Stimulated activated CD8-positive, alpha-beta memory T cell treated with anti-CD3 and anti-CD28 coated beads, Interleukin-15, amount 100 ng/mL, for 4 hours (primary cell): ENCODE data around the gene COL16A1.

ENCODE experiments used
- DNase-seq, 2 donors: peaks; one replicate each; pipeline ENCODE4 v3.0.0-alpha.2; 2020; ENCODE audit warnings: low read depth in 2 of 2

Gene COL16A1

DNA sequence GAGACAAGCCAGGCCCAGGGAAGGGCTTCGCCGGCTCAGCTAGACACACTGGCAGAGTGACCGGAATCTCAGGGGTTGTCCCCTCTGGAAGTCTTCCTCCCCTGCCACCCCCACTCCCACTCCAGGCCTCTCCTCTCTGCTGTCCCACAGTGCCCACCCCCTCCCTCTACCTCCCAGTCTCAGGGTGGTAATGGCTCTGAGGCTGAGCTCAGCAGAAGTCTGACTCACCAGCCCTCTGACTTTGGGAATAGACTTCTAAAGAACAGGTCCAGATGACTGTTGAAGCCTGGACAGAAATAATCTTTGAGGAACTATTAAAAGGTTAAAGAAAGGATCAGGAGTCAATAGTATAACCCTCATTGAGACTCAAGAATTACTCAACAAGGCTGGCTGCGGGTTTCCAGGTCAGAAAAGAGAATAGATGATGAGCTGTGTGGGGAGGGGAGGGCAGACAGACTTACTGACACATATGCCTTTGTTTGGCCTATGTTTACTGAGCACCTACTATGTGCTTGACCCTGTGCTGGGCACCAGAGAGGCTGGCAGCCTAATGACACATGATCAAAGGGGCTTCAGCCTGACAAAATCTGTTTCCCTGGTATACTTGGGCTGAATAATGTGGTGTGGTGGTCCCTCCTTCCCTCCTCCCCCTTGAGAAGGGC lies 78.1 kb downstream of the COL16A1 start:
- DNase-seq = no peak

DNA sequence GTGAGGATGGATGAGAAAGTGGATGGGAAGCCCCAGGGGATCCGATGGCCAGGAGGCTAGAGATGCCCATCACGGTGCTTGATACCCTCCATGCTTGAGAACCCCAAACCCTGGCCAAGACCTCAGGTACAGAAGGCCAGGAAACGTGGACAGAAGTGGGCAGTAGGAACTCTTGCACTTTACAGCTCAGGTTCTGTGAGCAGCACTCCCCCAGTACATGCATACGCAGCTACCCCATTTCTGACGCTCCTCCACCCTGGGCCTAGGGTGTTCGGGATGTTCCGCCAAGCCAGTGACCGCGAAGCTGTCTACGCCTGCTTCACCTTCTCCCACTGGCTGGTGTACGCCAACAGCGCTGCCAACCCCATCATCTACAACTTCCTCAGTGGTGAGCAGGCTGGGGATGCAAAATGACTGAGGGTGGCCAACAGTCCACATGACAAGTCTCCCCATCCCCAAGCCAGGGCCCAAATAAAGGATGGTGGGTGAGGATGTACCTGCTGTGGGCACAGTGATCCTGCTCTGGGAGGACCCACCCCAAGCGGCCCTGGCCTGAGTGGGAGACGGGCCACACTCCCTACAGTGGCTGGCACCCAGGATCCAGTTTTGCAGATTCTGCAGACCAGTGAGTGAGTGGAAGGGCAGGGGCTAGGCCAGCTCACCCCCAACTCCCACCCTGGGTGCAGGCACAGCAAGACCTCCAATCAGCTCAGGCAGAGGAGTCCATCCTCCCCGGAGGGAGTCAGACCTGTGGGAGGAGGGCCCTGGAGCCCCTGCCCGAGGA lies 78.9 kb downstream of the COL16A1 start:
- DNase-seq = no peak

DNA sequence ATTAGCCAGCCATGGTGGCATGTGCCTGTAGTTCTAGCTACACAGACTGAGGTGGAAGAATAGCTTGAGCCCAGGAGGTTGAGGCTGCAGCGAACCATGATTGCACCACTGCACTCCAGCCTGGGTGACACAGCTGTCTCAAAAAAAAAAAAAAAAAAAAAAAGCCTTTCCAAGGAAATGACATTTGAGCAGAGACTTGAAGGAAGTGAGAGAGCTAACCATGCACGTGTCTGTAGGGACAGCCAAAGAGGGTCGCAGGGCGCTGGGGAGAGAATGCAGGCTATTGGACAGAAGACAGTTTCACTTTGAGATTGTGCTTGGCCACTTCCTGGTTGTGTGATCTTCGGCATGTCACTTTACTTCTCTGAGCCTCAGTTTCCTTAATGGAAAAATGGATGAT lies 79.5 kb downstream of the COL16A1 start:
- DNase-seq = no peak

DNA sequence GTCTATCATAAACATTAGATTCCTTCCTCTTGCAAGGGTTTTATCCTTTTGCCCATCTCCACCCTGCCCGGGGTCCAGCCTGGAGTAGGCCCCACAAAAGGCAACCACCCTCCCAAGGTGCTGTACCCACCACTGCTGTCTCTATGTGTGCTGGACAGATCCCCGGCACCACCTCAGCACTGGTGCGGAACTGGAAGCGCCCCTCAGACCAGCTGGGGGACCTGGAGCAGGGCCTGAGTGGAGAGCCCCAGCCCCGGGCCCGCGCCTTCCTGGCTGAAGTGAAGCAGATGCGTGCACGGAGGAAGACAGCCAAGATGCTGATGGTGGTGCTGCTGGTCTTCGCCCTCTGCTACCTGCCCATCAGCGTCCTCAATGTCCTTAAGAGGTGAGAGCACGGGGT lies 80.5 kb downstream of the COL16A1 start:
- no peak for DNase-seq

DNA sequence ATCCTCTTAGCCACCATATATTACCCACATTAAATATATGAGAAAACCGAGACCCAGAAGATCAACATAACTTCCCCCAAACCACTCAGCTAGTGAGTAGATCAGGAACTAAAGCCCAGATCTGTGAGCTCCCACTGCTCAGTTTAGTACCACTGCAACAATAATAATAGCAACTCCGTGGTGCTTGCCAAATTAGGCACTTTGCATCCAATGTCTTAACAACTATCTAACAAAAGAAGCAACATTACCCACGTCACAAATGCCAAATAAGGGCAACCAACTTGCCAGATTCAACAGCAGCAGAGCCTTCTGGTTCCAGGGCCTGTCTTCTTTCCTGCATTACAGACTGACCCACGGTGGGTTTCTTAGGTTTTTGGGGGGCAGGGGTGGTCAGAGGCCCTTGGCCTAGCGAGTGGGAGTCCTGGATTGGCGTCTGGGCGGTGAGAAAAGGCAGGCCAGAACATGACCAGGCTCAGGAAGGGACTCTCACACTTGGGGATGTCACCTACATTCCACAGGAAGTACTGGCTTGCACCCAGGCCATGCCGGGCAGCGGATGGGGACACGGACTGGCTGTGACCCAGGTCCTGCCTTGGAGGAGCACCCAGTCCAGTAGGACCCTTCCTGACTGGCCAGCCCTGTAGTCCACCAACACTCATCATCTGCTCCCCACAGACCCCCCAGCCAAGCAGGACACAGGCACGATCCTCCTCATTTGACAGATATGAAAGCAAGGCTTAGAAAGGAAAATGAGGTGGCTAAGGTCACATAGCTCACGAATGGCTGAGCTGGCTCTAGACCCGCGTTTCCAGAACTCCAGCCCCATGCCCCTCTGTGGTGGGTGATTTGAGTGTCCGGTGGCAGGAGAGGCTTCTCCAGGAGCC lies 81.7 kb downstream of the COL16A1 start:
- no peak for DNase-seq

DNA sequence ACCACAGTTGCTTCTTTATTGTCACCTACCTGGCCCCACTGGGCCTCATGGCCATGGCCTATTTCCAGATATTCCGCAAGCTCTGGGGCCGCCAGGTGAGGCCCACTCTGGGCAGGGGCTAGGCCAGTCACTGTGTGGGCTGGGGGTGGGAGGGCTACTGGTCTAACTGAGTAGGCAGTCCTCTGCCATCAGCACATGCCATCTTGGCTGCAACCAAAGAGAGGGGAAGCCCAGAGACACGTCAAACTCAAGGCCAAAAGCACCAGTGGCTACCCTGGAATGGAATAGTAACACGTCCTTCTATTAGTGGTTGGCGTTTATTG lies 82.4 kb downstream of the COL16A1 start:
- DNase-seq = no peak

DNA sequence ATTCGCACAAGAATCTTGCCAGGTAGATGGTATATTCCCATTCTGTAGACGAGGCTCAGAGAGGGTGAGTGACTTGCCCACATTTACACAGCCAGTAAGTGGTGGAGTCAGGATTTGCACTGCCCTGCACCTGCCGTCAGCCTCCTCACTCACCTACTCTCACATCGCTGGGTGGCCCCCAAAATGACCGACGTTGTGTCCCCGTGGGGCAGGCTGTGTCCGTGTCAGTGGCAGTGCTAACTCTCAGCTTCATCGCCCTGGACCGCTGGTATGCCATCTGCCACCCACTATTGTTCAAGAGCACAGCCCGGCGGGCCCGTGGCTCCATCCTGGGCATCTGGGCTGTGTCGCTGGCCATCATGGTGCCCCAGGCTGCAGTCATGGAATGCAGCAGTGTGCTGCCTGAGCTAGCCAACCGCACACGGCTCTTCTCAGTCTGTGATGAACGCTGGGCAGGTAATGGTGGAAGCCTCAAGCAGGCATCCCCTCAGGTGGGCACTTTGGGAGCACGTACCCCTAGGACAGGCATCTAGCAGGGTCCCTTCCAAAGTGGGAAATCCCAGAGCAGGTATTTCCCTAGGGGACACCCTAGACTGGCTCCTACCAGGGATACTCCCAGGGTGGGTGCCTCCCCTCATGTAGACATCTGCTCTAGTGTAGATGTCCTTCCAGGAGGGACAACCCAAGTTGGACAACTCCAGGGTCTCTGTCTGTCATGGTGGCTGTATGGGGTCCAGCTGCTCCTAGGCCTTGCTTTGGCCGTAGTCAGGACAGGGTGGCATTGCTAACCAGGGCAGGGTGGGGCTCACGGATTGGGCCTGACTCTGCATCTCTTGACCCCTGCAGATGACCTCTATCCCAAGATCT lies 83.0 kb downstream of the COL16A1 start:
- DNase-seq = no peak

DNA sequence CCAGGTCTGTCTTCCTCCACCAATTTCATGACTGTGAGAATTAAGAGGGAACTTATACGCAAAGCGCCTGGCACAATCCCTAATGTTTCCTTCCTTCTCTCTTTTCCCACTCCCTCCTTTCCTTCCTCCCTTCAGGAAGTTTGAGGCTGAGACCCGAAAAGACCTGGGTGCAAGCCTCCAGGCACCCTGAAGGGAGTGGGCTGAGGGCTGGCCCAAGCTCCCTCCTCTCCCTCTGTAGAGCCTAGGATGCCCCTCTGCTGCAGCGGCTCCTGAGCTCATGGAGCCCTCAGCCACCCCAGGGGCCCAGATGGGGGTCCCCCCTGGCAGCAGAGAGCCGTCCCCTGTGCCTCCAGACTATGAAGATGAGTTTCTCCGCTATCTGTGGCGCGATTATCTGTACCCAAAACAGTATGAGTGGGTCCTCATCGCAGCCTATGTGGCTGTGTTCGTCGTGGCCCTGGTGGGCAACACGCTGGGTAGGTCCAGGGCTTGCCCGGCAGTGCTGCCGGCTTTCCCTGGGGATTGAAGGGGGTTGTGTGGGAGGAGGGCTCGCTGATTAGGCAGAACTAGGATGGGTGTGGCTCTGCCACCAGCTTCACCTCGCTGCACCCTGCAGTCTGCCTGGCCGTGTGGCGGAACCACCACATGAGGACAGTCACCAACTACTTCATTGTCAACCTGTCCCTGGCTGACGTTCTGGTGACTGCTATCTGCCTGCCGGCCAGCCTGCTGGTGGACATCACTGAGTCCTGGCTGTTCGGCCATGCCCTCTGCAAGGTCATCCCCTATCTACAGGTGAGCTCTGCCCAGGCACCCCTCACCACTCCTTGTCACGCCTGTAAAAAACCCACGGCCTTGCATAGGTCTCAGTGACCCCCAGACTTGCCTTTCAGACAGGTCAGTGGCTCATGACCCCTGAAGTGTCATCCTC lies 84.6 kb downstream of the COL16A1 start:
- DNase-seq = no peak

DNA sequence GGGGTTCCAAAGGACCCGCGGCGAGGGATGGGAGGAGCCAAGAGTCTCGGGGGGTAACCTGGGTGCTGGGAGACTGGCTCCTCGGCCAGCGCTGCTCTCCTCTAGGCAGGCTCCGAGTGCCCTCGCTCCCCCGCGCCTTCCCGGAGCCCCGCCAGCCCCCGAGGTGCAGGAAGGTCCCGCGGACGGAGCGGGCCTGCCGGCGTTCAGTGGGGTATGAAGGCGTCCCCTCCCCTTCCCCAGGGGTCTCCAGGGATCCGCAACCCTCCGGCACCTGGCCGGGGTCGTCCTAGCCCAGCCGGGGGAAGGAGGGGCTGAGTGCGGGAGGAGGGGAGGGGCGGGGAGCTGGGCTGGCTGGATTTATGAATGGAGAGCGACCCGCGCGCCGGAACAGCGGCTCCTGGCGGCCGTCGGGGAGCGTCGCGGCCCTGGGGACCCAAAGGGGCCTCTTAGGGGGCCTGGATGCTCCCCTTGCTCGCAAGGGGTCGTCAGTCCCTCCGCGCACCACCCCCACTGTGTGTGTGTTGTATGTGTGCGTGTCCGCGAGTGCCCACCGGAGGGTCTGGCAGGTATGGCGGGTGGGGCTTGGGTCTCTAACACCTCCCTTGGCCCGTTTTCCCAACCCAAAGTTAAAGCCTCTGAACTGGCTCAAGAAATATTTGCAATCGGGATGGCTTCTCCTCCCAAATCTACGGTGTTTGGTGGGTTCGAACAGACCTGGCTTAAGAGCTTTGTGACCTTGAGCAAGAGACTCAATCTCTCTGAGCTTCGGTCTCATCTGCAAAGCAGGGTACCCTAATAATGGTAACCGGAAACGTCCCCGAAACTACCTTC lies 85.7 kb downstream of the COL16A1 start:
- DNase-seq = no peak

DNA sequence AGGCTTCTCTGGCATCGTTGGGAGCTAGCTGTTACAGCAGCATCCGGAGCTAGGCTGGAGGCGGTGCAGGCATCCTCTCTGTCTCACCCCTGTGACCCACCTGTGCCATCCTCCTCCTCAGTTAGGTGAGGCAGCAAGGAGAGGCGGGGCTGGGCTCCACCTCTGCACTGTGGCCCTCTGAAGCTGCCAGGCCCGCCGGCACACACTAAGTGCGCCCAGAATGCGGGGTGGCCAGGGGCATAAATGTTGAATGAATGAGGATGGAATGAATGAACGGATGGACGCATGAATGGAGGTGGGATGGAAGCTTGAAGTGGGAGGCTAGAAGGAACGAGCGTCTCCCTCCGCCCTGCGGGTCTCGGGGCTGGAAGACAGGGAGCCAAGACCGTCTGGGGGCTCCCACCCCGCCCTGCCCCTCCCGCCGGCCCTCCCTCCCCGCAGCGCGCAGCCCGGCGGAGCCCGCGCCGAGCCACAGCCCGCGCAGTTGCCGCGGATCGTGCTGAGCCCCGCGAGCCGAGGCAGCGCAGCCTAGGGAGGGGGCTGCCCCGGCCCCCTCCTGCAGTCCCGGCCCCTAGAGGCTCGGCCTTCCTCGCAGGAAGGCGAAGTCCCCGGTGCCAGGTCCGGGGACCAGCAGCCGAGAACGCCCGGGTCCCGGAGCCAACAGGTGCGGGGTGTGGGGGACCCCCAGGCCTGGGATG lies 86.5 kb downstream of the COL16A1 start, which contains the start of gene HCRTR1:
Gene HCRTR1, plus strand, starts transcription at position 472 of the 698 bp plus-strand sequence. CDS start 1,504 bp downstream, outside the sequence.
- no peak for DNase-seq

DNA sequence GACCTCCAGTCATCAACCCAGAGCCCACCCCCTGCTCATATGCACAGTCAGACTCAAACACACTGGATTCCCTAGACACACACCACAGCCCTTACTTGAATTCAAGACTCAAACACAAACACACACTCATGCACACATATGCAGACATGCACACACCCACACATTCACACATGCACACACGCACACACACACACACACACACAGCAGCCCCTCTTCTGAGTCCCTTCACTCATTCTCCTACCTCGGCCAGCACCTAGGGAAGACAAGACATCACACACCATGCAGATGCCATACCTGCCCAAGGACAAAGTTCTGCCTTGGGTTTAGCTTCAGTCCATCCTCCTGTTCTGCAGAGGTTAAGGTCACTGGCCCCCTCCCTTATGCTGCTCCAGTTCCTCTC lies 87.9 kb downstream of the COL16A1 start:
- DNase-seq = no peak

DNA sequence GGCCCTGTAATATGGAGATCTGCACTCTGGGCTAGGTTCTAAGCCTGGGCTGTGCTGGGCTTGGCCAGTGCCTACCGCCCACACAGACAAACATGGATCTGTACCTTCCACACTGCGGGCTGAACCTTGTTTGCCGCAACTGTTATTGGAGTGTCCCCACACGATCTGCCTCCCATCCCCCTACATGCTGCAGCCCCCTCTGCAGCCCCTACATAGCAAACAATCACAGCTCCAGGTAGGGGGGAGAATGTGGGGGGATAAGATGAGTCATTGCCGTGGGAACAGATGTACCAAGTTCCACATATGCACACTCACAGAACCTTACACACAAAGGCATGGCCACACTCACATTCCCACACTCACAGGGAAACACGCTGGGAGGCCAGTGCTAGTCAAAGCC lies 88.4 kb downstream of the COL16A1 start:
- DNase-seq = no peak

DNA sequence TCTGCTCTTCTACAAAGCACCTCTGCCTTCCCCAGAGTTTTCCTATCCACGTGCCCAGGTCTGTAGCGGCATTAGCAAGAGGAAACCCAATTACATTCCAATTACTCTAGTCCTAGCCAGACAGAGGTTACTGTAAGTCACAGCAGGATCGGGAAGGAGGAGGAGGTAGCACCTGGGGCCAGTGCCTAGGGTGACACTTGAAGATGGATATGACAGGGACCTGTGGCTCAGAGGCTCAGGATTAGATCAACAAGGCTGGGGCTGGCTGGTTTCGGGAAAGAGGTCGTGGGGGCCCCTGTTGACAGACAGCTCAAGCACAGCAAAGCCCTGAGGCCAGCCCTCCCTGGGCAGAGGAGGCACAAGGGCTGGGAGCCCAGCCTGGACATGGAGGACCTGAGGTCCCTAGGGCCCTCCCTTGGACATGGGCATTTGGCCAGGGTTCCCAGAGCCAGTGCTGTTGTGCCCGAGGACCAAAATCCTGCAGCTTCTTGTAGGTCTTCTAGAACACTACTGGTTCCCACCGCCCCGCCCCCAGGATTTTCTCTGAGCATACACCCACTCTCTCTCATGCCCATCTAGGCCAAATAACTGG lies 89.3 kb downstream of the COL16A1 start:
- no peak for DNase-seq

DNA sequence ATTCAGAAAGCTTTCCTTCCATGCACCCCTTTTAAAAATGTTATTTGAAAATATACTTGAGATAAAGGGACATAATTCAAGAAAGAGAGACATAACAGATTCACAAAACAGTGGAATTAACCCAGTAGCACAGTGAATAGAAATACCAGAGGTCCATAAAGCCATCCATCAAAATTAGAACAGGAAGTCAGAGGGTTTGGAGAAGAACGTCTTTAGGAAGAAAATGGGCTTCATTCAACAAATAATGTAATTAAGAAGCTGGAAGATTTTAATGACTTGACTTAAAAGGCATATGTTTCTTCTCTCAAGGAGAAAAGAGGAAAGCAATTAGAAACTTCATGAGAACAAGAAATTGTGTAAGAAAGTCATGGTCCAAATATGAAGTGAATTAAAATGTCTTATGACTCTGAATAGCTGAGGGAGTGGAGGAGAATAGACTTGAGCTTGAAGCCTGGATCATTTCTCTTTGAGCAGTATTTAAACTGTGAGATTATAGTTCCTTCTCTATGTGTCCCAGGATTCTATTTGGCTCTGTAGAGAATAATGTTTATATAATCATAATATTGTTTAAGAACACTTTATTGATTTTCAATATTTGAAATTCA lies 94.2 kb downstream of the COL16A1 start:
- no peak for DNase-seq

DNA sequence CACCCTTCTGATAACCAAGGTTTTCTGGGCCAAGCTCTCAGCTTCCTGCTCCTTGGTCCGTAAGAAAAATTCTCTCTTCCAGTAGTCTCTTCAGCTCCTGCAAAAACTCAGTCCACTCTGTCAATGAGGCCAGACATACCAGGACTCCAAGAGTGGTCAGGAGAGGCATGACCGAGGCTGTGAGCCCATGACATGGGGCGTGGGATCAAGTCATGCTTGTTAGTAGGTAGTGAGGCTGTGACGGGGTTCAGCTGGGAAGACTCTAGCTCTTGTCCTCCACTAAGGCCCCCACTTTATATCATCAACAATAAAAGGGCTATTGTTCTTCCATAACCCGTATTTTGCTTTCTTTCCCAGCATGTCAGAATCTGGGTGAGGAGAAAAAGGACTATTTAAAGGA lies 96.5 kb downstream of the COL16A1 start:
- no peak for DNase-seq

DNA sequence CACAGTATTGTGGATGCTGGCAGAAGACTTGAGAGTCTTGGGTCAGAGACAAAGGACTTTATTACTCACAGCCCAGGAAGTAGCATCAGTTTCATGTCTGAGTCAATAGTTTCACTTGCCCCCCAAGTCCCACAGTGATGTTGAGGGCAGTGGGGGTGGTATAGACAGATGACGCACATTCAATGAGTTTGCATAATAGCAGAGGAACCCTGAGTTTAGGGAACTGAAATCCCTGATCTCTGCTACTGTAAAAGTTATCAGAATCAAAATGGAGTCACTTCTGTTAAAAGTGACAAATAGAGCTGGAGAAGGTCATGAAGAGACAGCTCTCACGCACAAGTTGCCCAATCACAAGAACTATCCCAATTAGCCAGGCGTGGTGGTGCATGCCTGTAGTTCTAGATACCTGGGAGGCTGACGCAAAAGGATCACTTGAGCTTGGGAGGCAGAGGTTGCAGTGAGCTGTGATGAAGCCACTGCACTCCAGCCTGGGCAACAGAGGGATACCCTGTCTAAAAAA lies 97.8 kb downstream of the COL16A1 start:
- DNase-seq = no peak
